ENCODE results near the gene ACSF2.

- TF ChIP-seq POLR2A (IDR thresholded peaks at IDR 0.05) (no peak), CTCF (IDR thresholded peaks at IDR 0.05) (no peak)
Measured at GRCh38 chr17:50465171-50465570, 39.2 kb downstream of the ACSF2 start.

Measured in thyroid gland (tissue), 4 donors.